ENCODE data around the gene HDAC10.
"Not testable (repeated sequence)": the region's sequence is repeated elsewhere in the genome, so short reads cannot be mapped to it uniquely, and the experiment has no call there.

The HDAC10 gene

DNA sequence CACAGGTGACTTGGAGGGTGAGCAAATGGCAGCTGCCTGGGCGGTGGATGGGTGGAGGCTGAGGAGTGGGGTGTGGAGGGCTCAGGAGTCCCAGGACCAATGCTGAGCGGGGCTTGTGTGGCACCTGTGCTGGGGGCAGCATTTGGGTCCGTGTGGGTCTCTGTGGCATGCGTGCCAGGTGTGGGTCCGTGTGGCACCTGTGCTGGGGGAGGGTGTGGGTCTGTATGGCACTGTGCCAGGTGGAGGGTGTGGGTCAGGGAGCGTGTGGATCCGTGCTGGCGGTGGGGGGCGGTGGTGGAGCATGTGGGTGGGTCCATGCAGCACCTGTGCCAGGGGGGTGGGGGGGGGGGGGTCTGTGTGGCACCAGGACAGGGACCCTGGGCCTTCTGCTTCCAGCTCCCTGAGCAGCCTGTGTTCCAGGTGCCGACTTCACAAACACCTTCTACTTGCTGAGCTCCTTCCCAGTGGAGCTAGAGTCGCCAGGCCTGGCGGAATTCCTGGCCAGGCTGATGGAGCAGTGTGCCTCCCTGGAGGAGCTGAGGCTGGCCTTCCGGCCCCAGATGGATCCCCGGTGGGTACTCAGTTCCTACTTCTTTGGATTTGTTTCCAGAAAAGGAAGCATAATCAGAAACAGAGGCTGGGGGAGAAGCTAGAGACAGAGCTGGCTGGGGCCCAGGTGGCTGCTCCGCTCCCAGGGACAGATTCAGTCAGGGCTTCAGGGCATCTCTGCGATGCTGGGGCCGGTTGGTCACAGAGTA, 35.6 kb downstream of the HDAC10 start:
- no peak for DNase-seq

DNA sequence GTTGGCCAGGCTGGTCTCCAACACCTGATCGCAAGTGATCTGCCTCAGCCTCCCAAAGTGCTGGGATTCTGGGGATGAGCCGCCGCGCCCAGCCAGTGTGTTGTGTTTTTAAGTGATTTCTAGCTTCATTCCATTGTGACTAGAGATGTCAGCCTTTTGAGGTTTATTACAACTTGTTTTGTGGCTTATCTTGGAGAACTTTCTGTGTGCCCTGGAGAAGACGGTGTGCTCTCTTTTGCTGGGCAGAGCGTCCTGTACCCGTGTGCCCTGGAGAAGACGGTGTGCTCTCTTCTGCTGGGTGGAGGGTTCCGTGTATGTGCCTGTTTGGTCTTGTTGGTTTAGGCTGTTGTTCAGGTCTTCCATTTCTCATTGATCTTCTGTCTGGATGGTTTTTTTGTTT, 37.8 kb downstream of the HDAC10 start:
- no peak for DNase-seq

DNA sequence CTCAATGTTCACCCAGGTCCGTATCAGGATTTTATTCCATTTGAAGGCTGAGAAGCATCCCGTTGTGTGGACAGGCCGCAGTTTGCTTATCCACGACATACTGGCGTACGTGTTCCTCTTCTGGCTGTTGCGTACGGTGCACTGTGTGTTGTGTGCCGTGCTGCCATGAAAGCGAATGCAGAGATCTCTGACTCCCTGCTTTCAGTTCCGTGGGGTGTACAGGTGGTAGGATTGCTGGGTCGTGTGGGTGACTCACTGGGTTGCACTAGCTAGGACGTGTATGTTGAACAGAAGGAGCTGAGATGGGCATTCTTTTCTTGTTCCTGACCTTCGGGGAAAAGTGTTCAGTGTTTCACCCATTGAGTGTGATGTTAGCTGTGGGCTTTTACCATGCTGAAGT, 39.9 kb downstream of the HDAC10 start:
- DNase-seq, result no peak

DNA sequence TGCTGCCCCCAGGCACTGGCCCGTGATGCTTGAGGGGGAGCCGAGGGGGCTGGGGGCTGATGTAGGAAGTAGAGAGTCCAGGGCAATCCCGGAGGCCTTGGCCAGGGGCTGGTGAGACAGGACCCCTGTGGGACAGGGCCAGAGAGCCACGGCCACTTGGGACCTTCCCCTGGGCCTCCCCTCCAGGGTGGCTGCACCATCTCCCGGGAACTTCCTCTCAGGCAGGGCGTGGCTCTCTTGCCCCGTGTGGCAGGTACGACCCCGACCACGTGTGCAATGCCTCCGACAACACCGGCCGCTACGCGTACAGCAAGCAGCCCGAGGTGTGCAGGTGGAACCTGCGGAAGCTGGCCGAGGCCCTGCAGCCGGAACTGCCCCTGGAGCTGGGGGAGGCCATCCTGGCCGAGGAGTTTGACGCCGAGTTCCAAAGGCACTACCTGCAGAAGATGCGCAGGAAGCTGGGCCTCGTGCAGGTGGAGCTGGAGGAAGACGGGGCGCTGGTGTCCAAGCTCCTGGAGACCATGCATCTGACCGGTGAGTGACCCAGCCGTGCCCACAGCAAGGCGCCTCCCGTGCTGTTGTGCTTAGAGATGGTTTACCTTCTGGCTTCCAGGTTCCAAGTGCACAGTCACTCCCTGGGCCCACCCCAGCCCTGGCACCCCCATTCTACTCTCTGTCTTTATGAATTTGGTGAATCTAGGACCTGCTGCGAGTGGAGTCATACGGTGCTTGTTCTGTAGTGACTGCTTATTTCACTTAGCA, 40.5 kb downstream of the HDAC10 start:
- no peak for DNase-seq

DNA sequence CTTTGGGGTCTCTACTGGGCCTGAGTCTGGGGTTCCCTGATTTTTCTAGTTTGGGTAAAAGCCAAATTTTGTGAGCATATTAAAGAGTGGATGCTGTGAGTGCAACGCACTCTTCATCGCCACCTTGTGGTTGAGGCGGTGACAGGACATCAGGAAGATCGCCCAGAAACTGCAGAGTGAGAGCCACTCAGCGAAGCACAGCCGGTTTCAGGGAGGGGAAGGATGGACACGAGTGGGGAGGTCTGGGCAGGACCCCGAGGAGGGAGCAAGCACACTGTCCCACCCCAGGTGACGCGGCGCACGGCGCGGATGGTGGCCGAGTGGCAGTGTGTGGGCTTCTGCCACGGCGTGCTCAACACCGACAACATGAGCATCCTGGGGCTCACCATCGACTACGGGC, 41.2 kb downstream of the HDAC10 start:
- DNase-seq, result no peak

DNA sequence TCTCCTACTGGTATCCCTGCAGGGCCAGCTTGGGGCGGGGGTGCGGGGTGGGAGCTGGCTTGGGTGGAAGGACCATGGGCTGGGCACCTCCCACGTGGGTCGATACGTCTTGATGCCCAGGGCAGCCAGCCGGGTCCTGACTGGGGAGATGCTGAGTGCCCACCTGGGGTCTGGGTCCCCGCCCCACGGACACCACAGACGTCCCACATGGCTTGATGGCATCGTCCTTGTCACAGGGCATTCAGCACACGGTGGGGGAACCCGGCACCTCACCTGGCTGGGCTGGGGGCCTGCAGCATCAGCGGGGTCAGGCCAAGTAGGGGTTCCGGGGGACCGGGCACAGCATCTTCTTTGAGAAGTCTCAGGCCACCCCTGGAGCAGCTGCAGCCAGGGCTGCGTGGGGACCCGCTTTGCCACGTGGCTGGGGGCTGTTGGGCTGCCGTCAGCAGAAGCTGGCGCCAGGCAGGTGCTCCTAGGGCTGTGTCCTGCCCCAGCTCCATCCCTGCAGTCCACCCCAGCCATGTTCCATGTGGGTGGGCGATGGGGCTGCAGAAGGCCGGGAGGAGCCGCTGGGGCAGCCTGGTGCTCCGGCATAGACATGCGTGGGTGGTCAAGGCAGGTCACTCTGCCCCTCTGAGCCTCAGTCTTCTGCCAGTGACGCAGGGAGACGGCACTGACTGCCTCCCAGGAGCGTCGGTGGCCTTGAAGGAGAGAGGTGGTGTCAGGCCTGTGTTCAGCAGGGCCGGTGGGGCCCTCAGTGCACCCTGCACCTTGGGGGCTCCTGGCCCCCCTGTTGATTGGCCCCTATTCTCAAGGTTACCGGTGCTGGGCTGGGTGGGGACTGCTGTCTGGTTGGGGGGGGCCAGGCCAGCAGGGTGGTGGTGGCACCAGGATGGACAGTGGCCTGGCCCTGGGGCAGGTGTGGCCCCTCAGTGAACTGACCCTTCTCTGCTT, 41.8 kb downstream of the HDAC10 start:
- DNase-seq, result no peak

DNA sequence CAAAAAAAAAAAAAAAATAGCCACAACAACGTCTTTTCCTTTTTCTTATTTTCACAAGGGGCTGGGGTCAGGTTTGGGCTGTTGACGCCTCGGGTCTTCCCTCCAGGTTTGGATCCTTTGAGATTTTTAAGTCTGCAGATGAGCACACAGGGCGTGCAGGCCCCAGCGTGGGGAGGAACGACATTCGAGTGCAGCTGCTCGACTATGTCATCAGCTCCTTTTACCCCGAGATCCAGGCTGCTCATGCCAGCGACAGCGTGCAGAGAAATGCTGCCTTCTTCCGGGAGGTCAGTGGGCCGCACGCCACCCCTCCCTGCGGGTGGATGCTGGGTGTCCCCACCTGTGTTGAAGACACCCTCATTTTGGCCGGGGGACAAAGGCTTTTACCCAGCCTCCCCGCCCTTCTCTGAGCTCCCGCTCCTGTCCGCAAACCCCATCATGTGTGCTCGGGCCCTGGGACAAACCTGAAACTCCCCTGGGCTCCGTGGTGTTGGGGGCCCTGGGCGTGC, 42.6 kb downstream of the HDAC10 start:
- no peak for DNase-seq

DNA sequence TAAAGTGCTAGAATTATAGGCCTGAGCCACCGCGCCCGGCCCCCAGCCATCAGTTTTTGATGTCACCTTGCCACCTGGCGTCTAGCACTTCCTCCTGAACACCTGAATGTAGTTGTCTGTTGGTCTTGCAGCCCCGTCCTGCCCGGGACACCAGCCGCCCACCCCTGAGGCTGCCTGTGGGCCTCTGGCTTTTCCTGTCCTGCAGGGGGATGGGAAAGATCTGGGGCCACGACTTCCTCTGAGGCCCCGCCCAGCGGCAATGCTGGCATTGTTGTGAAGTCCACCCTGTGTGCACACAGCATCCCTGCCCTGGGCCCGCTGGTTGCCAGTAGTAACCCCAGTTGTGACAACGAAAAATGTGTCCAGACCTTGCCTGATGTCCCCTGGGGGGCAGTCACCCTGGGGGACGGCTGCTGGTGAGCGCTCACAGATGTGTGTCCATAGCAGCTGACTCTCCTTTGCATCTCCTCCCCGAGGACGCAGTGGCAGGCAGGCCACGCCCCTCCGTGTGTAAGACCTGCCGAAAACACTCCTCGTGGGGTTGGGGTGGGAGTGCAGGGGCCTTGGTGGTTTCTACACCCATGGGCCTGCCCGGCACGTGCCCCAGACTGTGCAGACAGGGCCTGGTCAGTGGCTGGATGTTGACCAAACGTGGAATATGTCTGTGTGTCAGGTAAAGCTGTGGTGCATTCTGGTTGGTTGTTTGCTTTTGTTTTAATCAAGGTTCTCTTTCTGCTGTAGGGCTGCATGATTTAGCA, 43.5 kb downstream of the HDAC10 start:
- DNase-seq, result no peak

DNA sequence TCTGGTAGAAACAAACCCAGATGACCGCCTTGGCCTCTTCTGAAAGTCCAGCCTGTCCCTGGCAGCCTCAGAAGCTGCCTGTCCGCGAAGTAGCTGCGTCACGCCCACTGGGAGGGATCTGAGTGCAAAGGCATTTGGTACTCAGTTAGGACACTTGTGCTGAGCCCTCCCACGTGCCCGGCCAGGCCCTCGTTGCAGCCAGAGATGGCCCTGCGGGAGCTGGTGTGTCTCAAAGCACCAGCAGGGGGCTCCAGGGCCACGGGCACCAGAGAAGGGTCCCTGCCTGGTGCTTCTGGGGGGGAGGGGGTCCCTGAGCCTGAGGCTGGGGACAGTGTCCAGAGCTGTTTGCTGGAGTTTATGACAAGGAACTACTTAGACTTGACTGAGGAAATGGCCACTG, 44.5 kb downstream of the HDAC10 start:
- DNase-seq, result no peak

DNA sequence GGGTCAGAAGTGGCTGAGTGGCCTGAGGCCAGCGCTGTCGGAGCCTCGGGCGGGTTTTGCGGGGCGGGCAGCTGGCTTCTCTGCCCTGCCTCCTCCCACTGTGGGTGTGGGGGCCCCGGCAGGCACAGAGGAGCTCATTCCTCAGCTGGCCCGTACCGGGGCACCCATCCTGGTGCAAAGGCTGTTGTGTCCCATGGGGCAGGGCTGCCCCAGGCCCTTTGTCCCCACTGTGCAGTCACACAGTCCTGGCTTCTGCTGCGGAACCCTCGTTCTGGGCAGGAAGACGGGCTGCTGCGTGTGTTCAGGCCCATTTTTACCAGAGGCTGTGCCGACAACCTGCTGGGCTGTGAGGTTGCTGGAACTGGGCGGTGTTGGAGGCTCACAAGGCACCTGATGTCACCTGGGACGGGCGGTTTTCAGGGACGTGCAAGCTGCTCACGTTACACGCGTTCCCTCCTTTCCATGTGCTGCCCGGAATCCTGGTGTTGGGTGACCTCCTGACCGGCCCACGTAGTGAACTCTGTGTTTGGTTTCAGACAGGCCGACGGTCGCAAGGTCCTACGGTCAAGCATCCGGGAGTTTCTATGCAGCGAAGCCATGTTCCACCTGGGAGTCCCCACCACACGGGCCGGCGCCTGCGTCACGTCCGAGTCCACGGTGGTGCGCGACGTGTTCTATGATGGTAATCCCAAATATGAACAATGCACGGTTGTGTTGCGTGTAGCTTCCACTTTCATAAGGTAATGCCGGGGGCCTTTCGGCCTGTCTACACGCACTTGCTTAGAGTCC, 45.1 kb downstream of the HDAC10 start:
- no peak for DNase-seq

DNA sequence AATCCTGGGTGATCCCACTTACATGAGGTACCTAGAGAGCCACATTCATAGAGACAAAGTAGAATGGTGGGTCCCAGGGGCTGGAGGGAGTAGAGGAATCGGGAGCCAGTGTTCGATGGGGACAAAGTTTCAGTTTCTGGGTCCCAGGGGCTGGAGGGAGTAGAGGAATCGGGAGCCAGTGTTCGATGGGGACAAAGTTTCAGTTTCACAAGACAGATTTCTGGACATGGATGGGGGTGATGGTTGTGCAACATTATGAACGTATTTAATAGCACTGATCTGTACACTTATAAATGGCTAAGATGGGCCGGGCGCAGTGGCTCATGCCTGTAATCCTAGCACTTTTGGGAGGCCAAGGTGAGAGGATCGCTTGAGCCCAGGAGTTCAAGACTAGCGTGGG, 46.1 kb downstream of the HDAC10 start:
- DNase-seq, result not testable (repeated sequence)

DNA sequence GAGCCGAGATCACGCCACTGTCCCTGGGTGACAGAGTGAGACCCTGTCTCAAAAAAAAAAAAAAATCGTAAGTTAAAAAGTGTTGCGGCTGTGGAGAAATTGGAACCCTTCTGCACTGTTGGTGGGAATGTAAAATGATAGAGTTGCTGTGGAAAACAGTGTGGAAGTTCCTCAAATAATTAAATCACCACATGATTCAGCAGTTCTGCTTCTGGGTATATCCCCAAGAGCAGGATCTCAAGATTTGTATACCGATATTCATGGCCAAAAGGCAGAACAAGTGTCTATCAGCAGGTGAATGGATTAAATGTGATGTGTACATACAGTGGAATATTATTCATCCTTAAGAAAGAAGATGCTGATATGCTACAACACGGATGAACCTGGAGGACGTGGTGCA, 46.5 kb downstream of the HDAC10 start:
- no peak for DNase-seq

DNA sequence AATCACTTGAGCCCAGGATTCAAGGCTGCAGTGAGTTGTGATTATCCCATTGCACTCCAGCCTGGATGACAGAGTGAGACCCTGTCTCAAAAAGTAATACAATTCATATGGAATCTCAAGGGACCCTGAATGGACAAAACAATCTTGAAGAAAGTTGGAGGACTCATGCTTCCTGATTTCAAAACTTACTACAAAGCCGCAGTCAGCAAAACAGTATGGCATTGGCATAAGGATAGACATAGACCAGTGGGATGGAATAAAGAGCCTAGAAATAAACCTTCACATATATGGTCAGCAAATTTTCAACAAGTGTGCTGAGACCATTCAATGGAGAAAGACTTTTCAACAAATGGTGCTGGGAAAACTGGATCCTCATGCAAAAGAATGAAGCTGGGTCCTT, 47.8 kb downstream of the HDAC10 start:
- DNase-seq, result no peak

DNA sequence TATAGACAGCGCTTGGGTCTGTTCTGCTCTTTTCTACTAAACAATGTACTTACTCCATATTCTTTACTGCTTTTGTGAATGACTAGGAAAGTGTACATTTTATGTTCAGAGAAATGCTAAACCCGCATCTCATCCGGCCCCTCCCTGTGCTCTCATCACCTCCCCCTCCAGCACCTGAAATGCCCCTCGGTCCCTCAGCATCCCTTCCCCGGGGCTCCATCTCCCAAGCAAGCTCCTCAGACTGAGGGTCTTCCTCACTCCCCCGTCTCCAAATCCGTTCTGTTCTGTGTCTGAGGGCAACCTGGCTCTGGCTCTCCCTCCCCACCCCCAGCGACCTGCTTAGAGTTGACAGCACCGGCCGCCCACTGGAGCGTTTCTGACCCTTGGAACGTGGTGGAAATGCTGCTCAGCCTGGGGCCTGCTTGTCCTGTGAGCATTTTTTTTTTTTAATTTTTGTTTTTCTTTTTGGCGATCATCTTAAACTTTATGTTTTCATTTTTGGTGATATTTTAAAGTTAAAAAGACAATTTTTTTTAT, 48.9 kb downstream of the HDAC10 start:
- DNase-seq, result no peak

DNA sequence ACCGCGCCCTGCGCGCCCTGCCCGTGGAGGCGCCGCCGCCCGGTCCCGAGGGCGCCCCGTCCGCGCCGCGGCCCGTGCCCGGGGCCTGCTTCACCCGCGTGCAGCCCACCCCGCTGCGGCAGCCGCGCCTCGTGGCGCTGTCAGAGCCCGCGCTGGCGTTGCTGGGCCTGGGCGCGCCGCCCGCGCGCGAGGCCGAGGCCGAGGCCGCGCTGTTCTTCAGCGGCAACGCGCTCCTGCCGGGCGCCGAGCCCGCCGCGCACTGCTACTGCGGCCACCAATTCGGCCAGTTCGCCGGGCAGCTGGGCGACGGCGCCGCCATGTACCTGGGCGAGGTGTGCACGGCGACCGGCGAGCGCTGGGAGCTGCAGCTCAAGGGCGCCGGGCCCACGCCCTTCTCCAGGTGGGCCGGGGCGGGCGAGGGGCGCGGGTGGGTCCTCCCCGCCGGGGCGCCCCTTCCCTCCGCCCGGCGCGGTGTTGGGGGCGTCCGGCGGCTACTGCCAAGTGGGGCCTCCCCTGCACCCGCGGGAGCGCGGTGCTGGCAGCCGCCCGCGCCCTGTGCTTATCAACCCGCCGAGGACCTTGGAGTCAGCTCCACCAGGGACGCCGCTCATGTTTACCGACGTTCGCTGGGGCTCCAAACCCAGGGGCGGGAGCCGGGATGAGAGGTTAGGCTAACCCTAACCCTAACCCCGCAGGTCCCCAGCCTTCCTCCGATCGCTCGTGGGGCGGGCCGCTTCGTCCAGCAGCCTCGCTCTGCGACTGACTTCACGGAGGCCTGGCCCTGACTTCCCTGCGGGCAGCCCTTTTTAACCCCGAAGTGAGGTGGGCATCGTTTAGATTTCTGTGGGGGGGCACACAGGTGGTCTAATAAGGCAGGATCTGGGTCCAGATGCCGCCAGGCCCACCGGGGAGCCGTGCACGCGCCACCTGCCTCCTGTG, 49.6 kb downstream of the HDAC10 start:
- DNase-seq, result no peak

DNA sequence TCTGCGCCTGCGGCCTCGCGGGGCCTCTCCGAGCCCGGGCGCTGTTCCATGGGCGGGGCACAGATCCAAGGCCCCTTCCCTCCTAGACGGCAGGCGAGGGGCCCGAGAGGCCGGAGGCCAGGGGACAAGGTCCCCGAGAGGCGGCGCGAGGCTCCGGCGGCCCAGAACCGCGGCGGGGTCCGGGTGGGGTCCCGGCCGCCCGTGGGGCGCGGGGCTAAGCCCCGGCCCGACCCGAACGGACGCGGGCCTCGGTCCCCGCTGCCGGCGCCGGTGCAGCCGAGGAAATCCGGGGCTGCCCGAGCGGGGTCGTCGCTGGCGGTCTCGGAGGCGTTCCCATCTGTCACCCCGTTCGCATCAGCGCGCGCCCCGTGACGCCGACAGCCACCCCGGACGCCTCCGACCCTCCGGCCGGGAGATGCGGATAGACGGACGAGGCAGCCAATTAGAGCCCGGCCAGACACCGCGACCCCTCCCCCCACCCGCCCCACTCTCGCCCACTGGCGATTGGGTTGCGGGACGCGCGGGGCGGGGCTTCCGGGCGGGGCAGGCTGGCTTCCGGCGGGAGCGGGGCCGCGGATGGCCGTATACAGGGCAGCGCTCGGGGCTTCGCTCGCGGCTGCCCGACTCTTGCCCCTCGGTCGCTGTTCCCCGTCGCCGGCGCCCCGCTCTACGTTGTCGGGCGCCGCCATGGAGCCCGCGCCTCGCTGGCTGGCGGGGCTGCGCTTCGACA, 50.4 kb downstream of the HDAC10 start, which contains the start of gene SELENOO:
Gene SELENOO (plus strand): TSS at position 551 of the 730 bp plus-strand sequence. CDS start 26 bp downstream, at position 577.
- peak; percentile 37 for DNase-seq

DNA sequence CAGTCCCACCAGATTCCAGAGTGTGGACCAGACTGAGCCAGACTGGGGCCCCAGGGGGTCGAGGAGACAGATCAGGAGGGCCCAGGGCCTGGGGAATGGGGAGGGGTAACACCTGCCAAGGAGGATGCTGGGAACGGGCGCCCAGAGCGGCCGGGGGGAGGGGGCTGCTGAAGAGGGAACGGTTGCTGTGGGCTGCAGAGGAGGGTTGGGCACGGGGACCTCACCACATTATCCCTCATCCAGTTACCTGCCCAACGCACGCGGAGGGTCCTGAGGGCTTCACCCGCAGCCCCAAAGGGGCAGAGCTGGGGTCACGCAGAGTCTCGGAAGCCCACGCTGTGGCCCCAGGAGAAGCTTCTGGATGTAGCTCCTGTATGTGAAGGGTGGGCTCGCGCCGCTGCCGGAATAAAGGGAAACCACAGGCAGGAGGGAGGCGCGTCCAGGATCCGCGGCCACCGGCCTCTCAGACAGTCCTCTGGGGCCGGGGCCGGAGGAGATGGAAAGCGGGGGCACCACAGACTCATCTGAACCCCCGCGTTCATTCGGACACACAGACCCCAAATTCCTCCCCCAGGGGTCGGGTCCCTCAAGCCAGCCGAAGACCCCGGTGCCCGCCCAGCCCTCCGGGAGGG, 51.1 kb downstream of the HDAC10 start:
- no peak for DNase-seq

DNA sequence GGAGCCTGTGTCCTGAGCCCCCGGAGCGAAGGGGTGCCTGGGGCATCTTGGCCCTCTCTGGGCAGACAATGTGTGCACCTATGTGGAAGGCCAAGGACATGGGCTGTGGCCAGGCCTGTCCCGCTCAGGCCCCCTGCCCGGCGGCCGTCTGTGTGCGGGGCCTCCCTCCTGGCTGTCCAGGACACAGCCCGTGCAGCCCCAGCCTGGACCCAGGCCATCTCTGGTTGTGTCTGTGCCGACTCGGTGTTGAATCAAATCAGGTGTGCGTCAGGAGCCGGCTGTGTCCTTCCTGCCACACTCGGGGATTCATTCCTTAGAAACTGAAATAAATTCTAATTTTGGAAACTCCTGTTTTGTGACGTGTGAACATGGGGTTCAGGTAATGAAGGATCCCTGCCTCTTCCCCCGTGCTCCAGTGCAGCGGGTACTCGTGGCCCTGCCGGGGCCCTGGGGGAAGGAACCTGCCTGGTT, 51.8 kb downstream of the HDAC10 start:
- no peak for DNase-seq

DNA sequence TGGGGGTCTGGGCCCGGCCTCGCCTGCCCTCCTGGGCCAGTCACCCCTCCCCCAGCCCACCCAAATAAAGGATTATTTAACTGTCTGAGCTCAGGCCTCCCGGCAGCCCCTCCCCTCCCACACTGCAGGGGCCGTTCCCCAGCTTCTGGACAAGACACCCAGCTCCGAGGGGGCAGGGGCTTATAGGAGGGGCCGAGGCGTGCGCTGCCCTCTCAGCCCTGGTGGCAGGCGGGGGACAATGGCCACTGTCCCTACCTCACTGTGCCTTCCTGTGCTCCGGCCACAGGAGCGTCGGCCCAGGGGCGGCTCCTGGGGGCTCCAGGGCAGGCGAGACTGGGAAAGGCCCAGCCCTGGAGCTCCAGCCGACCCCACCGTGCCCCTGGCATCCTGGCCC, 52.4 kb downstream of the HDAC10 start:
- no peak for DNase-seq

All from DMS 273 treated with DMSO at 0.1 percent for 48 hours (cell line).